GM21528 (cell line): ENCODE measurements around the gene WDR4.
"Not testable (repeated sequence)": the region's sequence is repeated elsewhere in the genome, so short reads cannot be mapped to it uniquely, and the experiment has no call there.

Experiments
- ATAC-seq: cut with Tn5 transposase; IDR thresholded peaks from one replicate; pipeline ENCODE4 v1.9.1; 2021; ENCODE audit warnings: mild to moderate bottlenecking, moderate library complexity; ENCODE audit not compliant: unreplicated experiment, low FRiP score

Gene WDR4

GRCh38 chr21:42854246-42855010 lies 24.9 kb downstream of the WDR4 start:
- ATAC-seq: no peak

DNA sequence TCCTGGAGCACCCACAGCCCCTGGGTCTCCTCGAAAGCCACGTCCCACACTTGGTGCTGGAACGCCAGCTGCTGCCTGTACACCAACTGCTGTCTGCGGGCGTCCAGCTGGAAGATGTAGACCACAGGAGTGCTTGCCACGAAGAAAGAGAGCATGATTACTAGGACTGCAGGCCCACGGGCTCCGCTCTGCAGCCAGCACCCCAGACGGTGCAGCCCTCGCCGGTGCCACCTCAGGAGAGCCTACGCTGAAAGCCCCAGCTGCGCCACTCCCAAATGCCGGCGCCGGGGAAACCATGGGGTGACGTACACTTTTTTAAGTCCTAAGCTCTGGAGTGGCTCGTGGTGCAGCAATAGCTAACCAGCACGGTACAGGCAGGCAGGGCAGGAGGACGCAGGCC lies 25.7 kb downstream of the WDR4 start:
- no peak for ATAC-seq

GRCh38 chr21:42852925-42853570 lies 26.3 kb downstream of the WDR4 start:
- no peak for ATAC-seq

DNA sequence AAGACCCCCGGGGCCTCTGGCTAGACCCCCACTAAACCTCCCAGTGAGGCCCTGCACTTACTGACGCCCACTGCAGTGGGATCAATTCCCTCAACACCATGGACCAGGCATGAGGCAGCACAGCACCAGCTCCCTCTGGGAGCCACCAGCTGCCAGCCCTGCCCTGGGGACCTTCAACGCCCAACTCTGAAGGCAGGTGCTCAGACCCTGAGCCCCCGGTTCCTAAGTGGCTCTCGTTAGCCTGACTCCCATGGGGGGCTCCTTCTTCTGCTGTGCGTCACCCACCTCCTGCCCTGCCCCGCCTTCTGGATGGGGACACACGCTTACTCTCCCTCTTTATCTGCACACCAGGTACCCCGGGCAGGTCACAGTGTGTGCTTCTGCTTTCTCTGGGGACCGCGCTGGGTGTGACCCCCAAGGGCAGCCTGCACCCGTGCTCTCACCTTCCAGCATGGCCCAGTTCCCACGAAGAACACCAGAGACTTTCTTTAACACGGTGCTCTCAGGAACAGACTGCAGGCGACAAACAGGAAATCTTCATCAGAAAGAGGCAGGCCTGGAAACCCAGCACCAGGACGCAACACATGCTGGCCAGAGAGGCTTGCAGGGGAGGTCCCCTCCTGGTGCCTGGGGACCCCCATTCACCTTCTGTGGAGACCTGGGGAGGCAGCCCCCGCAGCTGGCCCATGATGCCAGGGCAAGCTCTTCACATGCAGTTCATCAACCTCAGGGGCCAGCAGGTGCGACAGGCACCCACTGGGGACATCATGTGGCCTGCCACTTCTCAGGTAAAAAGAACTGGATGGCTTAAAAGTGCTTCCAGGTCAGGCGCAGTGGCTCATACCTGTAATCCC lies 27.3 kb downstream of the WDR4 start:
- ATAC-seq: no peak

- no peak for ATAC-seq
Observed at GRCh38 chr21:42850866-42851391, 28.4 kb downstream of the WDR4 start.

- ATAC-seq: no peak
Observed at GRCh38 chr21:42850463-42850862, 28.9 kb downstream of the WDR4 start.

DNA sequence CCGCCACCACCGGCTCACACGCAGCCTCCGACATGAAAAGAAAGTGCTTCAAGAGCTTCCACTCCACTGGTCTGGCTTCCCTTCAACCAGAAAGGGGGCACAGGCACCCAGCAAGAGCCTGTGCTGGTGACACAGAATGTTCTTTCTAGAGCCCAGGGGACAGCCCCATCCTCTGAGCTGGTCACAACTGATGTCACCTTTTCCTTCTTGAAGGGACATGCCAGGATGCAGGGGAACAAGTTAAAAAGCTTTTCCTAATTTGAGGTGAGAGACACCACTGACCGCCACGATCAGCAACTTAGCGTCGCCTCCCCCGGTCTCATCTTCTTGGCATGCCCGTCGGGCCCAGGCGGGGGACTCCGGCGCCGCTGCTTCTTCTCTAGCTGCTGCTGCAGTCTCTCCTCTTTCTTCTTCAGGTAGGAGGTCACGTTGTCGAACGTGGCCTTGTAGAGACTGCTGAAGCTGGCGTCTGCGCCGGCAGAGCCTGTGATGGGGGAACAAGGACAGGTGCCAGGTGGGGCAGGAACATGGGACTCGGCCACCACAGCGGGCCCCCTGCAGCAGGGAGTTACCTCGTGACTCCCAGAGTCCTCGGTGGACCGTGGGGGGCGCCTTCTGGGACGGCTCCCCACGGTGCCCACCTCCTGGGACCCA lies 29.5 kb downstream of the WDR4 start:
- no peak for ATAC-seq

DNA sequence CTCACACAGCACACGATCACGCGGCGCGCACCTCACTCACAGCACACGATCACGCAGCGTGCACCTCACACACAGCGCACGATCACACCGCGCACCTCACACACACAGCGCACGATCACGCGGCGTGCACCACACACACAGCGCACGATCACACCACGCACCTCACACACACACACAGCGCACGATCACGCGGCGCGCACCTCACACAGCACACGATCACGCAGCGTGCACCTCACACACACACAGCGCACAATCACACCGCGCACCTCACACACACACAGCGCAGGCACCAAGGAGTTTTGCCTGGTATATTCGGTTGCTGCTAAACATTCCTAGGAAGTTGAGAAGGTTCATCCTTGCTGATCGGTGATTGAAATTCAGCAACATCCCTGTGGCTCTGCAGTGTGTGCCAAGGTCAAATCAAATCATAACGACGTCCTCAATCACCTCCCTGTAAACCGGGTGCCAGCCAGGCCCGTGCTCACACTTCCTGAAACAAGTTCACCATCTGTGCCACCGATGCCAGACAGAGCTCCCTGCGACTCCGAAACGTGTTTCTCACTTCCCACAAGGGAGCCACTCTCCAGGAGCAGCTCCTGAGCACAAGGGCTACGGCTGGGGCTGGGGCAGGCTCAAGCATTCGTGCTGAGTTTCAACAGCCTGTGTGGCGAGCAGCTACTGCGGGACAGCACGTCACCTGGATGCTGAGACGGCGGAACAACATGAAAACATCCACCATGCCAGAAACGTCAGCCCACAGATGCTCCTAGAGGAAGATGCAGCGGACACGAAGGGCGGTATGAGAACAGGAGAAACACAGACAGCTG lies 30.2 kb downstream of the WDR4 start:
- ATAC-seq: no peak

DNA sequence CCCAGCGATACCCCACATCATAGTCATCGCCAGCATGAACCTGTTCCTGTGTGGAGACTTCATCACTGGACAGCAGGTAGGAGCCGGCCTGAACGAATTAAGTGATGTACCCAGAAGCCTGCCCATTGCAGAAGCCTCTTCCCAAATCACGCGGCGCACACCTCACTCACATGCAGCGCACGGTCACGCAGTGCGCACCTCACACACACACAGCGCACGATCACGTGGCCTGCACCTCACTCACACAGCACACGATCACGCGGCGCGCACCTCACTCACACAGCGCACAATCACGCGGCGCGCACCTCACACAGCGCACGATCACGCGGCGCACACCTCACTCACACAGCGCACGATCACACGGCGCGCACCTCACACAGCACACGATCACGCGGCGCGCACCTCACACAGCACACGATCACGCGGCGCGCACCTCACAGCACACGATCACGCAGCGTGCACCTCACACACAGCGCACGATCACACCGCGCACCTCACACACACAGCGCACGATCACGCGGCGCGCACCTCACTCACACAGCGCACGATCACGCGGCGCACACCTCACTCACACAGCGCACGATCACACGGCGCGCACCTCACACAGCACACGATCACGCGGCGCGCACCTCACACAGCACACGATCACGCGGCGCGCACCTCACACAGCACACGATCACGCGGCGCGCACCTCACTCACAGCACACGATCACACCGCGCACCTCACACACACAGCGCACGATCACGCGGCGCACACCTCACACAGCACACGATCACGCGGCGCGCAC lies 31.0 kb downstream of the WDR4 start:
- not testable (repeated sequence) for ATAC-seq

GRCh38 chr21:42847726-42848125 lies 31.6 kb downstream of the WDR4 start:
- ATAC-seq: no peak

DNA sequence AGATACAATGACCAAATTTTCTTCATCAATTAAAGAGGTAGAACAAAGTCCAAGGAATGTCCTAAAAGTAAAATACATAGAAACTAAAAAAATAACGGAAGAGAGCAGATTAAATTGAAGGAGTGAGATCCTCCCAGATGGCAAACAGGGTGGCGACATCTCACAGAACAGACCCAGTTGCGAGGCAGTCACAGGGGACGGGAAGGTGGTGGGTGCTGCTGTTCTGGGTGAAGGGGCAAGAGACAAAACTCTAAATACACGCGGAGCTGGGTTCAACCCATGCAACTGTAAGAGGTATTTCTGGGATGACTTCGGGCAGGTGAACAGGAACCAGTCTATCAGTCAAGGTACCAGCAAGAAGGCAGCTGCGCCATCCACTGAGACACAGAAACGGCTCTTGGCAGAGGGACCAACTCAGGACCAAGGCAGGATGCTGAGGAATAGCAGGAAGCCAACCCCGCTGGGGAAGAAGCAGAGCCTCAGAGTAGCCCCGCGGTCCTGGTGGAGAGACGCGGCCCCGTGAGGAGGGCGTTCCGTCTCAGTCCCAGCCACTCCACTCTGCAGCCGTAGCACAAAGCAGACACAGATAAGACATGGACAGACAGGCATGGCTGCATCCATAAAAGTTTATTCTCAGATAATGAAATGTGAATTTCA lies 32.2 kb downstream of the WDR4 start:
- ATAC-seq: no peak

GRCh38 chr21:42846221-42846620 lies 33.1 kb downstream of the WDR4 start:
- ATAC-seq: no peak

GRCh38 chr21:42845296-42845965 lies 33.9 kb downstream of the WDR4 start:
- ATAC-seq: no peak

DNA sequence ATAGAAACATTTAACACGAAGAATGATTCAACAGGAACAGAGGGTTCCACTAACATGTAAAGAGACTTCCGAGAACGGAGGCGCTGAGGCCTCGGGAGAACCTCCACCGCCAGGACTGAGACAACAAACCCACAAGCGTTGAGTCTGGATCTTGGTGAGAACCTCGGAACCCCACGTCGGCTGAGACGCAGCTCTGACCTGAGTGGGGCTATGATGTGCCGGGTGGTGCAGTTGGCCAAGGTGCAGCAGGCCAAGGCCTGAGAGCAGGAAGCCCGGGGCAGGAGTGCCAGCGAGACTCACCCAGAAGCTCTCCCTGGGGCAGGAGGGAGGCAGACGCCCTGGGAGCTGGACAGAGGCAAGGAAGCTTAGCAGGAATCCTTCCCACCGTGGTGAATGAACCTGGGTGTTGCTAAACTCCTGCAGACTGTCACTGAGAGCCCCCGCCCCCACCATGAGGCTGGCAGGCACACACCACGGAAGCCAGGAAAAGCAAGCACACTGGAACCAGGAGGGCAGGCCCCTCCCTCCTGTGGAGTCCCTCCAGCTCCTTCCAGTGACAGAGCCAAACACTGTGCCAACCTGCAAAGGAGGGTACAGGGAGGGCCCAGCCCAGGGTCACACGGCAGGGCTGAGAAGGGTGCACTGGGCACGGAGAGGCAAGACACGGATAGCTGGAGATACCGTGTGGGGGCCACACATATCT lies 34.8 kb downstream of the WDR4 start:
- no peak for ATAC-seq

DNA sequence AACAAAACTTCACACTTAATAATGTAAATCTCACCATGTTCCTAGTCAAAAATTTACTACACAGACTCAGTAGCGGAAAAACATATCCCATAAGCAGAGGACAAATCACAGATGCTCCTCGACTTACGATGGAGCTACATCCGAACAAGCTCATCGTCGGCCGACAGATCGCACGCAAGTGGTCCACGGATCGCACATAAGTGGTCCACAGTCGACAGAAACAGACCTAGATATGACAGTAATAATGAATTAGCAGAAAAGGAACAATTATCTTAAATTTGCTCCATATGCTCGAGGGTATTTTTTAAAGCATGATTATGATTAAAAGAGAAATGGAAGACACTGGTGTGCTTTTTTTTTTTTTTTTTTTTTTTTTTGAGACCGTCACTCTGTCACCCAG lies 36.3 kb downstream of the WDR4 start:
- ATAC-seq: no peak

GRCh38 chr21:42841916-42842655 lies 37.3 kb downstream of the WDR4 start:
- not testable (repeated sequence) for ATAC-seq
